Measurements from ENCODE around the gene BRIX1.
"Not testable (repeated sequence)": the region's sequence is repeated elsewhere in the genome, so short reads cannot be mapped to it uniquely, and the experiment has no call there.

Gene BRIX1

GRCh38 chr5:34970552-34970951, 55.0 kb downstream of the BRIX1 start:
- no peak for DNase-seq (ENCODE audit: low read depth)
- TF ChIP-seq, protein P1, sequence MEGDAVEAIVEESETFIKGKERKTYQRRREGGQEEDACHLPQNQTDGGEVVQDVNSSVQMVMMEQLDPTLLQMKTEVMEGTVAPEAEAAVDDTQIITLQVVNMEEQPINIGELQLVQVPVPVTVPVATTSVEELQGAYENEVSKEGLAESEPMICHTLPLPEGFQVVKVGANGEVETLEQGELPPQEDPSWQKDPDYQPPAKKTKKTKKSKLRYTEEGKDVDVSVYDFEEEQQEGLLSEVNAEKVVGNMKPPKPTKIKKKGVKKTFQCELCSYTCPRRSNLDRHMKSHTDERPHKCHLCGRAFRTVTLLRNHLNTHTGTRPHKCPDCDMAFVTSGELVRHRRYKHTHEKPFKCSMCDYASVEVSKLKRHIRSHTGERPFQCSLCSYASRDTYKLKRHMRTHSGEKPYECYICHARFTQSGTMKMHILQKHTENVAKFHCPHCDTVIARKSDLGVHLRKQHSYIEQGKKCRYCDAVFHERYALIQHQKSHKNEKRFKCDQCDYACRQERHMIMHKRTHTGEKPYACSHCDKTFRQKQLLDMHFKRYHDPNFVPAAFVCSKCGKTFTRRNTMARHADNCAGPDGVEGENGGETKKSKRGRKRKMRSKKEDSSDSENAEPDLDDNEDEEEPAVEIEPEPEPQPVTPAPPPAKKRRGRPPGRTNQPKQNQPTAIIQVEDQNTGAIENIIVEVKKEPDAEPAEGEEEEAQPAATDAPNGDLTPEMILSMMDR (IDR thresholded peaks at IDR 0.05; ENCODE audit: insufficient read depth, low read depth, low read length, missing control alignments) = no peak
- H3K4me3 ChIP-seq (ENCODE audit: low read length) = no peak overlapping the region

DNA sequence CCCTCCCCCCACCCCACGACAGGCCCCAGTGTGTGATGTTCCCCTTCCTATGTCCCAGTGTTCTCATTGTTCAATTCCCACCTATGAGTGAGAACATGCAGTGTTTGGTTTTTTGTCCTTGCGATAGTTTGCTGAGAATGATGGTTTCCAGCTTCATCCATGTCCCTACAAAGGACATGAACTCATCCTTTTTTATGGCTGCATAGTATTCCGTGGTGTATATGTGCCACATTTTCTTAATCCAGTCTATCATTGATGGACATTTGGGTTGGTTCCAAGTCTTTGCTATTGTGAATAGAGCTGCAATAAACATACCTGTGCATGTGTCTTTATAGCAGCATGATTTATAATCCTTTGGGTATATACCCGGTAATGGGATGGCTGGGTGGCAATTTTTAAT, 56.1 kb downstream of the BRIX1 start:
- not testable (repeated sequence) for H3K4me3 ChIP-seq (ENCODE audit: low read length); DNase-seq (ENCODE audit: low read depth)

Data from epithelial cell of esophagus (primary cell).